Islet precursor cell (in vitro differentiated cells): ENCODE results near the gene SOX3.

Experiments used
- DNase-seq: peaks from one replicate; pipeline ENCODE4 v3.0.0-alpha.2; 2018

Gene SOX3

DNA sequence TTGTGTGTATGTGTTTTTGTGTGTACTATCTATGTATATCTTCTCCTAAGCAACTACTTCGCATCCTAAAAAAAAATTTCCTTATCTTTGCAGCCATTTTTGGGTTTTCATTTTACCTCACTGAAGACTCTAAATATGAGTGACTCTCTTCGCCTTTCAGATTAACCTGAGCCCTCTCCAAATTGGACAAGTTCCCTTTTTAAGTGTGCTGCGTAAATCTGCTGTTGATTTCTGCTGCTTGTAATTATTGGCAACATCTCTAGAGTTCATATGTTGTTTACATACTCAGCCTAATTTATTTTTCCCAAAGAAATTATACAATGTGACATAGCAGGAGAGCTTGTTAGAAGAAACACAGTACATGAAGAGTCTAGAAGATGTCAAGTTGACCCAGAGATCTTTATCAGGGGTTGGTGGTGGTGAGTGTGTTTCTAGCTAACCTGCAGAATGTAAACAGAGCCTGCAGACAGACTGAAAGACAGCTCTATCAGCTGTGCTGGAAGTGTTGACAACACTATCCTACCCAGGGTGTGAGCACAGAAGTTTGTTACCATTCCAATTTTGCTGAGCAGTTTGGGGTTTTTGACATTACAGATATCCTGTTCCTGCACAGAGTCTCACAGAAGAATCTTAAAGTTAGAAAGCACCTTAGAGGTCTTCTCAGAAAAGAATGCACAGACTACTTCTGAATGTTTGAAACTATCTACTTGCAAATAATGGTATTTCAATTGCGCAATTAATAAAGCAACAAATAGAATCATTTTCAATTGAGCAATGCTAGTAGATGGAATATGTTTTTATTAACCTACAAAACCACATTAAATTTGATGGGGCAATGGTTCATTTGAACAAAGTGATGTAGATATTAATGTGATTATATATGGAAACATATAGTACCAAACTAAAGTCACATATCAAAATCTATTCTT is 12.5 kb downstream of the SOX3 start:
- DNase-seq = no peak

DNA sequence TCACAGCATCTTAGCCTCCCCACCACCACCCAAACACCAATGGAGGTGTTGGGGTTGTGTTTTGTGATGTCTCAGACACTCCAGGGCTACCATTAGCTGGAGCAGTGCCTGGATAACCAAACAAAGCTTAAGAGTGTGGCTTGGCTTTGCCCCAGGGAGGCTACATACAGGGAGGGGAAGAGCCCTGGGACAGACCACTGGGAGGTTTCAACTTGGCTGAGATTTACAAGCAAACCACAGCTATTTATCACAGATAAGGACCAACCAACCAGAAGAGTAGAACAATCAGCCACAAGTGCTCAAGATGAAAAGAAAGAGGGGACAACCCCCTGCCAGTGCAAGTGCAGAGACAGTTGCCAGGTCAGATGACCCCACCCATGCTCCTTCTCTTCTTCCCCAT is 24.1 kb downstream of the SOX3 start:
- DNase-seq = peak; percentile 51

- no peak for DNase-seq
Observed at GRCh38 chrX:140477987-140478386, 26.9 kb downstream of the SOX3 start.

DNA sequence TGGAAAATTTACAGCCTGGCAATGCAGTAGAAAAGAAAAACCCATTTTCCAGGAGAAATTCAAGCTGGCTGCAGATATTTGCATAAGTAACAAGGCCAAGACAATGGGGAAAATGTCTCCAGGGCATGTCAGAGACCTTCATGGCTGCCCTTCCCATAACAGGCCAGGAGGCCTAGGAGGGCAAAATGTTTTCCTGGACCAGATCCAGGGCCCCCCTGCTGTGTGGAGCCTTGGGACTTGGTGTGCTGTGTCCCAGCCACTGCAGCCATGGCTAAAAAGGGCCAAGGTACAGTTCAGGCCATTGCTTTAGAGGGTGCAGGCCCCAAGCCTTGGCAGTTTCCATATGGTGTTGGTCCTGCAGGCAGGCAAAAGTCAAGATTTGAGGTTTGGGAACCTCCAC is 29.8 kb downstream of the SOX3 start:
- DNase-seq = no peak

DNA sequence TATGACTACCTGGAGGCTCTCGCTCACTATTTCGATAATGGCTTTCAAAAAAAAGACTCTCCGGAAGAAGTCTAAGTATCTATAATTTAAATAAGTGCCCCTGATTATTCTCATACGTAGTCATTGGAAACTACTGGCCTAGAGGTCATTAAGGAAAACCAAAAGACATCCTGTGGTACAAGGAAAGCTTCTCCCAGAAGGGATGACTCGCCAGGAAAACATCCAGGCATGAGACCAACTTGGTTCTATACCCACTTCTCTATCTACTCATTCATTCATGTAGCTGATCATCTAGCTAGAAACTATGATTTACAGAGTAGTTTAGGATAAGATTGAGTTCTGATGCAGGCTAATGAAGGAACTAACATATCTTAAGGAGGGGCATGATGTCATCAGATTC is 37.7 kb downstream of the SOX3 start:
- DNase-seq = peak; percentile 54
